Activated T-helper 1 cell treated with anti-CD3 and anti-CD28 coated beads, Interleukin-12 subunit alpha, Interleukin-12 subunit beta, Interleukin-2, Interleukin-4 antibody, amounts not matched to agents 30 ng/mL and 10 ng/mL and 1 ng/mL, durations not matched to agents 14 hours and 24 hours and 36 hours (primary cell): Measurements from ENCODE around the gene ATN1. TPM values are rescaled to one million over a fixed set of nuclear protein-coding genes. Genes with fewer than 3 reads are reported as not detected.

ENCODE experiments used
- DNase-seq: peaks from one replicate; pipeline ENCODE4 v3.0.0; 2021; ENCODE audit warnings: low spot score
- H3K27ac Mint-ChIP-seq: one replicate; pipeline ENCODE4 v1.8.0; 2021; ENCODE audit warnings: mild to moderate bottlenecking, mixed read lengths
- H3K27me3 Mint-ChIP-seq: one replicate; pipeline ENCODE4 v1.8.0; 2022; ENCODE audit warnings: mild to moderate bottlenecking, moderate library complexity, mixed read lengths; ENCODE audit not compliant: insufficient read depth
- H3K36me3 Mint-ChIP-seq: one replicate; pipeline ENCODE4 v1.8.0; 2021; ENCODE audit warnings: low read depth, mixed read lengths
- H3K4me1 Mint-ChIP-seq: one replicate; pipeline ENCODE4 v1.8.0; 2021; ENCODE audit warnings: low read depth, mixed read lengths
- H3K4me3 Mint-ChIP-seq: one replicate; pipeline ENCODE4 v1.8.0; 2021; ENCODE audit warnings: mild to moderate bottlenecking, moderate library complexity, mixed read lengths
- H3K9me3 Mint-ChIP-seq: one replicate; pipeline ENCODE4 v1.8.0; 2021; ENCODE audit warnings: mixed read lengths
- intact Hi-C: fragments of 100-400 bp; cut with micrococcal nuclease; formaldehyde crosslinking; loops from one replicate; pipeline ENCODE4 v1.15.1; 2024
- total RNA-seq: library from RNA; stranded (reverse); gene quantifications from 2 replicates; pipeline ENCODE4 v1.2.3, GENCODE V29; 2022

The ATN1 gene
- total RNA-seq, 1 donor from 2014 or later = 71.2 TPM

DNA sequence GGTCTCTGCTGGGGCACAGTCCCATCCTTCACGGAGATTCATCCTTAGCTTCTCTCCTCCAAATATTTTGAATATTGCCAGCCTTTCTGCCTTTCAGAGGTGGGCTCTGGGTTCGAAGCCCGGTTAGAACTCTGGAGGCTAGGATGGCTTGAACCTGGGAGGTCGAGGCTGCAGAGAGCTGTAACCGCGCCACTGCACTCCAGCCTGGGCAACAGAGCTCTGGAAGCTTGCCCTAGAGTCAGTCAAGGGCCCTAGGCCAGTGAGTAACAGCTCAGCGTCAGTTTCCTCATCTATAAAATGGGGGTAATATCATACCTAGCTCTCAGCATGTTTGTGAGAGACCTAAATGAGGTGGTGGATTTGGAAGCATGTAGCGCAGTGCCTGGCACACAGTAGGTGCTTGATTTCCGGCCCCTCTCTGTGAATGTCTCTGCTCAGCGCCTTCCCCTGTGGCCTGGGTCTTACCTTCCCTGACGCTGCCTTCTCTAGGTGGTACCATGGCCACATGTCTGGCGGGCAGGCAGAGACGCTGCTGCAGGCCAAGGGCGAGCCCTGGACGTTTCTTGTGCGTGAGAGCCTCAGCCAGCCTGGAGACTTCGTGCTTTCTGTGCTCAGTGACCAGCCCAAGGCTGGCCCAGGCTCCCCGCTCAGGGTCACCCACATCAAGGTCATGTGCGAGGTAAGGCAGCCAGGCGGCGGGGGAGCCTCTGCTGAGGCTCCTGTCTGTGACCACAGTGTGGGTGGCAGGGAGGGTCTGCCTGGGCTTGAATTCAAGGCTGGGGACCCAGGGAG is 26.8 kb downstream of the ATN1 start:
- Mint-ChIP-seq H3K27ac (peak overlapping the region; percentile 97), H3K27me3 (no peaks in the 10 kb centered on the region), H3K4me3 (peak overlapping the region; percentile 98), H3K4me1 (peaks cover 81% of the 10 kb centered on the region), H3K36me3 (peaks cover 63% of the 10 kb centered on the region), H3K9me3 (no peaks in the 10 kb centered on the region)
- intact Hi-C loops = loop anchor here (5.0 kb wide), 4 partner anchors 167 to 983 kb away; partner anchors contain the start of genes CD4, CHD4, LAG3 and SLC2A3
- DNase-seq = no peak

DNA sequence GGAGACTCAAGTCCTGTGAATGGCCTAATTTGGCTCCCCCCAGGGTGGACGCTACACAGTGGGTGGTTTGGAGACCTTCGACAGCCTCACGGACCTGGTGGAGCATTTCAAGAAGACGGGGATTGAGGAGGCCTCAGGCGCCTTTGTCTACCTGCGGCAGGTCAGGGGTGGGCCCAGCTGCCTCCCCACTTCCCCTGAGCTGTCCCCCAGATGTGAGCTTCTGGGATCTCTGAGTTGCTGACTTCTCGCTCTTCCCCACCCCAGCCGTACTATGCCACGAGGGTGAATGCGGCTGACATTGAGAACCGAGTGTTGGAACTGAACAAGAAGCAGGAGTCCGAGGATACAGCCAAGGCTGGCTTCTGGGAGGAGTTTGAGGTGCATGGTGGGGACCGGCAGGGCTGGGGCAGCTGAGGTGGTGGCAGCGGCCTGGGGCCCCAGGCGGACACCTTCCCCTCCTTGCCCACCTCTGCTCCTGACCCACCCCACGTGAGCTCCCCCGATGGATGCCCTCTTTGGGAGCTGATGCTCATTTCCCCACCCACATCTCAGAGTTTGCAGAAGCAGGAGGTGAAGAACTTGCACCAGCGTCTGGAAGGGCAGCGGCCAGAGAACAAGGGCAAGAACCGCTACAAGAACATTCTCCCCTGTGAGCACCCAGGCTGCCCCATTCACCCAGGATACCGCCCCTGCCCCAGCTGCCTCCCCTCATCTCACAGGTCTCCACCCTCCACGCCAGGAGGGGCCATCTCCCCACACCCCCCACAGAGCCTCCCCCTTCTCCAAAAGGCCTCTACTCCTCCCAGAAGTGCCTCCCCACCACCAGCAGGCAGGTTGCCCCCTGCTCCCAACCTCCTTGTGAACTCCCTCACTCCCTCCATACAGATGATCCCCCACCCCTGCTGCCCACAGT is 27.6 kb downstream of the ATN1 start:
- Mint-ChIP-seq H3K27me3 (no peaks in the 10 kb centered on the region), H3K36me3 (peaks cover 63% of the 10 kb centered on the region), H3K9me3 (no peaks in the 10 kb centered on the region), H3K4me3 (peak overlapping the region; percentile 98), H3K27ac (peak overlapping the region; percentile 86), H3K4me1 (peaks cover 74% of the 10 kb centered on the region)
- intact Hi-C loops = loop anchor here (5.0 kb wide), 1 partner anchor 183 kb away; the partner anchor contains the start of gene LAG3
- no peak for DNase-seq

DNA sequence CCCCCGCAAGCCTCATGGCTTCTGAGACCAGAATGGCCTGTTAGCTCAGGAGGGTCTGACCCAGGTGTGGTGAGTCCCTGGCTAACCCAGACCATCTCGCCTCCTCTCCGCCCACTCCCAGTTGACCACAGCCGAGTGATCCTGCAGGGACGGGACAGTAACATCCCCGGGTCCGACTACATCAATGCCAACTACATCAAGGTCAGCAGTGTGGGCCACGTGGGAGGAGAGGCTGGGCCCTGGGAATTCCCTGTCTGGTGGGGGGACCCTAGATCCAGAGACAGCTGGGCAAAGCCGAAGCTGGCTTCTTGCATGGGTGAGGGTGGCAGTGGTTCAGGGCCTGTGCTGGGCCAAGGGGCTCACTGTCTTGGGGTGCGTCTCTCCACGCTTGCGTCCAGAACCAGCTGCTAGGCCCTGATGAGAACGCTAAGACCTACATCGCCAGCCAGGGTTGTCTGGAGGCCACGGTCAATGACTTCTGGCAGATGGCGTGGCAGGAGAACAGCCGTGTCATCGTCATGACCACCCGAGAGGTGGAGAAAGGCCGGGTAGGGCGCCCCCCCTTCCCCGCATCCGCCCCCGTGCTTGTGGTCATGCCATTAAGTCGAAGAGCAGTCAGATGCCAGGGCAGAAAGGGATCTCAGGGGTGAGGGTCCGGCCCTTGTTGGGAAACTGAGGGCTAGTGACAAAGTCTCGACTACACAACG is 28.4 kb downstream of the ATN1 start:
- H3K9me3 Mint-ChIP-seq = no peaks in the 10 kb centered on the region
- DNase-seq = no peak
- peaks cover 68% of the 10 kb centered on the region for H3K36me3 Mint-ChIP-seq
- peak overlapping the region; percentile 66 for H3K27ac Mint-ChIP-seq
- intact Hi-C loops = loop anchor here (5.0 kb wide), 1 partner anchor 184 kb away; the partner anchor contains the start of gene LAG3
- H3K4me3 Mint-ChIP-seq = peak overlapping the region; percentile 60
- peaks cover 75% of the 10 kb centered on the region for H3K4me1 Mint-ChIP-seq
- no peaks in the 10 kb centered on the region for H3K27me3 Mint-ChIP-seq

DNA sequence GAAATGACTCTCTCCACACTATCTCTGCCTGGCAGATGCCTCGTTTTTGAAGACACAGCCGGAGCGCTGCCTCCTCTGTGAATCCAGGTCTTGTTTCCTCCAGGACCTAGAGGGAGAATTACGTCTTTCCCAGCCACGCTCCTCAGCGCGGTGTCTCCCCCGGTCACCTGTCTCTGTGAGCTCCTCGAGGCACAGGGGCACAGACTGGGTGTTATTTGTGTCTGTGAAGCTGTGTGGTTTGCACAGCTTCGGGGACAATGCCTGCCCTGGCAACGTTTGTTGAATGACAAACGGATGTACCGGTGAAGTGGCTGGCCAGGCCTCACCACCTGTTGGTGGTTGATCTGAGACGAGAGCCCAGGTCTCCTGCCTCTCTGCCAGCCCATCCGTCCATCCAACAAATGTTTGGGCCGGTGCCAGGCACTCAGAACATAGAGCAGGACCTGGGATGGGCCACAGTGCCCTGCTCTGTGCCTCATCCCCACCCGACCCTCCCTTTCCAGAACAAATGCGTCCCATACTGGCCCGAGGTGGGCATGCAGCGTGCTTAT is 29.5 kb downstream of the ATN1 start:
- Mint-ChIP-seq H3K4me1 (peaks cover 85% of the 10 kb centered on the region), H3K9me3 (no peaks in the 10 kb centered on the region), H3K4me3 (peak overlapping the region; percentile 91), H3K27ac (peak overlapping the region; percentile 96), H3K36me3 (peaks cover 68% of the 10 kb centered on the region), H3K27me3 (no peaks in the 10 kb centered on the region)
- intact Hi-C loops = loop anchor here (5.0 kb wide), 1 partner anchor 185 kb away; the partner anchor contains the start of gene LAG3
- DNase-seq = no peak

DNA sequence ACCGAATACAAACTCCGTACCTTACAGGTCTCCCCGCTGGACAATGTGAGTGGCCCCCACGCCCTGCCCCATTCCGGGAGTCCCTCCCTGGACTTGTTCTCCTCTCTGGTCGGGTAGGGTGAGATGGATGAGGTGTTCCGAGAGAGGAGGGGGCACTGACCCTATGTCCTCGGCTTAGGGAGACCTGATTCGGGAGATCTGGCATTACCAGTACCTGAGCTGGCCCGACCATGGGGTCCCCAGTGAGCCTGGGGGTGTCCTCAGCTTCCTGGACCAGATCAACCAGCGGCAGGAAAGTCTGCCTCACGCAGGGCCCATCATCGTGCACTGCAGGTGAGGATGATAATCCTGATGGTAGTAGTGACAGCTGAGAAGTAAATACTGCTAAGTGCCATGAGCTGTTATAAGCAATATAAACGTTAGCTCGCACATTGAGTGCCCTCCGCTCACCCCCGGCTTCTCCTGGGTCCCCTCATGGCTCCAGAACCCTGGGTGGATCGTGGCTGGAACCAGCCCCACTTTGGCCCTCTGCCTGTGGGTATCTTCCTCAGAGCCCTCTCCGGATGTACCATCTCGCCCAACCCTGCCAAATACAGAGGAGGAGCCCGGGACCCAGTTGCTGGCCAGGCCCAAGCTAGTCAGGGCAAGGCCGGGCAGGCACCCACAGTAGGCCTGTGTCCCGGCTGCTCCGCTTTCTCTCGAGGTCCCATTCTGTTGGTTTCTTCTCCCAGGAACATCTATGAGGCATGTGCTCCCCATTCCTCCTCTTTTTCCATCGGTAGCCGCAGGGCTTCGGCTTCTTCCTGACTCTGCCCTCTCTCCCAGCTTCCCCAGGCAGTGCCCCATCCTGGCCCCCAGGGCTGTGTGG is 30.2 kb downstream of the ATN1 start:
- H3K4me3 Mint-ChIP-seq = peak overlapping the region; percentile 91
- peaks cover 80% of the 10 kb centered on the region for H3K4me1 Mint-ChIP-seq
- peaks cover 61% of the 10 kb centered on the region for H3K36me3 Mint-ChIP-seq
- peak overlapping the region; percentile 96 for H3K27ac Mint-ChIP-seq
- H3K9me3 Mint-ChIP-seq = no peaks in the 10 kb centered on the region
- DNase-seq = no peak
- intact Hi-C loops = loop anchor here (5.0 kb wide), 1 partner anchor 186 kb away; the partner anchor contains the start of gene LAG3
- H3K27me3 Mint-ChIP-seq = no peaks in the 10 kb centered on the region

DNA sequence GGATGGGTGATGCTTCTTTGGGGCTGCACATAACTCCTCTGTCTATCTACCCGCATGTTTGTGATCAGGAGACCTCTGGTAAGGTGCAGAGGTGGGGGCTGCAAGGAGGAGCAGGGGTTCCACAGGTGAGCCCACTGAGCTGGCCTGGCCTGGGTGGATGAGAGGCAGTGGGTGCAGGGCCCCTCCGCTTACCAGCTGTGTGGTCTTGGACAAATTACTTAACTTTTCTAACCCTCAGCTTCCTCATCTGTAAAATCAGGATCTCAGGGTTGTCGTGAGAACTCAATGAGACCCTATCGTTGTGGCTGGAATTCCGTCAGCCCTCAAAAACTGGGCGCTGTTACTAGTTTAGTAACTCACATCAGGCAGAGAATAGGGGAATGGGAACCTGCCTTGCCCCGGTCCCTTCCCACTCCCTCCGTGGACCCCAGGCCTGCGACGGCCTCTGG is 30.9 kb downstream of the ATN1 start:
- Mint-ChIP-seq H3K4me3 (peak overlapping the region; percentile 91), H3K4me1 (peaks cover 75% of the 10 kb centered on the region), H3K27ac (peak overlapping the region; percentile 96), H3K9me3 (no peaks in the 10 kb centered on the region), H3K27me3 (no peaks in the 10 kb centered on the region), H3K36me3 (peaks cover 54% of the 10 kb centered on the region)
- DNase-seq = no peak
- intact Hi-C loops = loop anchor here (5.0 kb wide), 1 partner anchor 186 kb away; the partner anchor contains the start of gene LAG3

DNA sequence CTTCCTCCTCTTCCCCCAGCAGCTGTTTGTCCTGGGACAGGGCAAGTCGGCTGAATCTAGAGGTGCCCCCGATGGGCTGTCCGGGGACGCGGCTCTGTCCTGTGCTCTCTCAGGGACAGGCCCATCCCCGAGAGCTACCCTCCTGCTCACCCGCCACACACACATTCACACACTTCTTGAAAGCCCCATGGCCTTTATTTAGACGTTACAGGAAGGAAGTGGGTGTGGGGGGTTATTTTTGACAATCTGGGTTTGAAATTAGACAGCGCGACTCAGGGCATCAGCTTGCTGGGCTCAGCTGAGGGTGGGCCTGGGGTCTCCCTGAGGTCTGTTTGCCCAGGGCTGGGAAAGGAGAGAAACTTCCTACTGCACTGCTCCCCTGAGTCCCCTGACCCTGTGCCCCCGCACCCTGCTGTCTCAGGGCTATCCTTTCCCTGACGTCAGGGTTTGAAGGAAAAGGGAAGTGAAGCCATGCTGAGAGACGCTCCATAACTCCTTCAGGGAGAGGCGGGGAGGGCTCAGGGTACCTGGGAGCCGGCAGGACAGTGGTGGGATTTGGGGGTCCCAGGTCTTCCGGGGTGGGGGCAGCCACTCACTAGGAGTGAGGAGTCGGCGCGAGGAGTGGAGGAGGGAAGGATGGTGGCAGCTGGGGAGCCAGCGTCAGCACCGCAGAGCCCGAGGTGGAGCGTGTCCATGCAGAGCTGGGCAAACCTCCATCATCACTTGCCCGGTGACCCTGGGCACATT is 31.5 kb downstream of the ATN1 start:
- H3K4me3 Mint-ChIP-seq = peak overlapping the region; percentile 91
- H3K36me3 Mint-ChIP-seq = peaks cover 48% of the 10 kb centered on the region
- H3K27ac Mint-ChIP-seq = peak overlapping the region; percentile 96
- intact Hi-C loops = loop anchor here (5.0 kb wide), 1 partner anchor 187 kb away; the partner anchor contains the start of gene LAG3
- DNase-seq = peak; percentile 67
- peaks cover 72% of the 10 kb centered on the region for H3K4me1 Mint-ChIP-seq
- no peaks in the 10 kb centered on the region for H3K9me3 Mint-ChIP-seq
- no peaks in the 10 kb centered on the region for H3K27me3 Mint-ChIP-seq

DNA sequence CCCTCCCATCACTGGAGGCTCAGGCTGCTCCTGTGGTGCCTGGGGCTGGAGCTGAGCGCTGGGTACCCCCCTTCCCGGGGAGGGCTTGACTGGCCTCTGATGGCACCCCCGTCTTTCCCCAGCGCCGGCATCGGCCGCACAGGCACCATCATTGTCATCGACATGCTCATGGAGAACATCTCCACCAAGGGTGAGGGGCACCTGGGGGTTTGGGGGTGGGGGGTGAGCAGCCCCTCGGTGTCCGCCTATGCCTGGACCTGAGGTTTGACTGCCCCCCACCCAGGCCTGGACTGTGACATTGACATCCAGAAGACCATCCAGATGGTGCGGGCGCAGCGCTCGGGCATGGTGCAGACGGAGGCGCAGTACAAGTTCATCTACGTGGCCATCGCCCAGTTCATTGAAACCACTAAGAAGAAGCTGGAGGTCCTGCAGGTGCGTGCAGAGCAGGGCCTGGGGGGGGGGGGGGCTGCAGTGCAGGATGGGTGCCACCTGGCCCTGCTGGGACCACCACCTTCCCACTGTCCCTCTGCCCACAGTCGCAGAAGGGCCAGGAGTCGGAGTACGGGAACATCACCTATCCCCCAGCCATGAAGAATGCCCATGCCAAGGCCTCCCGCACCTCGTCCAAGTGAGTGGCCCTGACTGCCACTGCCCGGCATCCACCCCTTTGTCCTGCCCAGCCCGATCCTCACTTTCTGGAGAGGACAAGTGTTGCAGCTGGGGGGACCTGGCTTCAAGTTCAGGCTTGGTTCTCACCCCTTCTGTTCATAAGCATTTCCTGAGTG is 32.2 kb downstream of the ATN1 start:
- intact Hi-C loops = loop anchor here (2.0 to 5.0 kb wide), 3 partner anchors 59 to 188 kb away; partner anchors contain the start of genes LAG3, LPCAT3 and SPSB2

DNA sequence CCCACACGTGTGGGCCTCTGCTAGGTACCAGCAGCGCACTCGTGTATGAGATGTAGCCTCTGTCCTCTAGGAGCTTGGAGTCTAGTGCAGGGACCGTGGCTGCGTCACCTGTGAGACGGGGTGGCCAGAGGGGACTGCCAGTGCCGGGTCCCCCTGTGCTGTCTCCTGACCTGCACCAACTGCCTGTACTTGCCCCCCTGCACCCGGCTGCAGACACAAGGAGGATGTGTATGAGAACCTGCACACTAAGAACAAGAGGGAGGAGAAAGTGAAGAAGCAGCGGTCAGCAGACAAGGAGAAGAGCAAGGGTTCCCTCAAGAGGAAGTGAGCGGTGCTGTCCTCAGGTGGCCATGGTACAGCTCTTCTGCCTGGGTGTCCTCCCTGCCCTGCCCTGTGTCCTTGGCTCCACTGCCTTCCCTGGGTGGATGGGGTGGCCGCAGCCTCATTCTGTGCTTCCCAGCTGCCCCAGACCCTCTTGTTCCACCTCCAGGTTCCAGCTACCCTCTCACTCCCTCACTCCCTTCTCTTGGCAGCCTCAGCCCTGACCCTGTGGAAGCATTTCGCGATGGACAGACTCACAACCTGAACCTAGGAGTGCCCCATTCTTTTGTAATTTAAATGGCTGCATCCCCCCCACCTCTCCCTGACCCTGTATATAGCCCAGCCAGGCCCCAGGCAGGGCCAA is 33.0 kb downstream of the ATN1 start:
- H3K4me3 Mint-ChIP-seq = peak overlapping the region; percentile 82
- peaks cover 49% of the 10 kb centered on the region for H3K36me3 Mint-ChIP-seq
- peaks cover 76% of the 10 kb centered on the region for H3K4me1 Mint-ChIP-seq
- intact Hi-C loops = loop anchor here (1.0 to 2.0 kb wide), 6 partner anchors 7 to 88 kb away; partner anchors contain the start of genes C12orf57, EMG1, LPCAT3 and PHB2
- peak; percentile 42 for DNase-seq
- H3K27me3 Mint-ChIP-seq = no peaks in the 10 kb centered on the region
- peak overlapping the region; percentile 98 for H3K27ac Mint-ChIP-seq
- H3K9me3 Mint-ChIP-seq = no peaks in the 10 kb centered on the region

More for the DNA sequence above, 32.2 kb downstream of the ATN1 start:
- peaks cover 72% of the 10 kb centered on the region for H3K4me1 Mint-ChIP-seq
- no peak for DNase-seq
- H3K36me3 Mint-ChIP-seq = peaks cover 44% of the 10 kb centered on the region
- H3K4me3 Mint-ChIP-seq = peak overlapping the region; percentile 91
- no peaks in the 10 kb centered on the region for H3K27me3 Mint-ChIP-seq
- H3K27ac Mint-ChIP-seq = peak overlapping the region; percentile 98
- no peaks in the 10 kb centered on the region for H3K9me3 Mint-ChIP-seq
